T-helper 1 cell (primary cell): ENCODE measurements around the gene CTBP2.
"Not testable (repeated sequence)": the region's sequence is repeated elsewhere in the genome, so short reads cannot be mapped to it uniquely, and the experiment has no call there.

ENCODE experiments used
- DNase-seq, 5 donors: peaks; one replicate each; pipeline ENCODE4 v3.0.0-alpha.2; 2012 to 2020

The CTBP2 gene

GRCh38 chr10:124991835-124992234 is 168.5 kb downstream of the CTBP2 start:
- no peak for DNase-seq

DNA sequence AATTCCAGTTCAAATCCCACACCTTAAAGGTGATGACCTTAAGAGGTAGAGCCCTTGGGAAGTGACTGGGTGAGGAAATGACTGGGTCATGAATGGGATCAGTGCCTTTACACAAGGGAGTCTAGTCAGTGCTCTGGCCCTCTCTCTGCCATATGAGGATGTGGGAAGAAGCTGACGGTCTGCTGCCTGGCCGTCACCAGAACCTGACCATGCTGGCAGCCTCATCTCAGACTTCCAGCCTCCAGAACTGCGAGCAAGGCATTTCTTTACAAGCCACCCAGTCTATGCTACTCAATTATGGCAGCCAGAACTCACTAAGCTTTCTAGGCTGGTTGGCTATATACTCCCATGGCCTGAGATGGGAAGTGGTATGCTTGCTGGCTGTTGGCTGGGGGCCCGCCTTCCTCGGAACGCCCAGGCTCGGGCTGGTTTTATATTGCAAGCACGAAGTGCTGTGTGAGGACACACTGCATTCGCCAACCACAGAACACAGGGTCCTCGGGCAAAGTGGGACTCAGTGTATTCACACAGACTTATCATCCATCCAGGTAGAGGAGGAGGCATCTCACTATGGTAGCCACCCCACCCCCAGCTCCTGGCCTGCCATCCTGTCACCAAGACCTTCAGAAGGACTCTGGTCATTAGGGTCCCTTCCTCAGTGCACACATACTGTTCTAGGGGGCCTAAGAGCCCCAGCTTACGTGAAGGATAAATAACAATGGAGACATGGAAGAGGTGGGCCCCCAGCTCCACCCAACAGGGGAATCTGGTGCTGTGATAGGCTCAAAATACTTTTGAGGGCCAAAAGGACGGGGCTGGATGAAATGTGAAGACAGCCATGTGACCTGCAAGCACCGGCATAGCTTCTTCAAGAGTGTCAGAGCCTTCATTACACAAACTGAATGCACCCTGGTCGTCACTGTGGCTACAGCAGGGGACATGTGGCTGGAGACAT is 169.4 kb downstream of the CTBP2 start:
- DNase-seq: no peak

DNA sequence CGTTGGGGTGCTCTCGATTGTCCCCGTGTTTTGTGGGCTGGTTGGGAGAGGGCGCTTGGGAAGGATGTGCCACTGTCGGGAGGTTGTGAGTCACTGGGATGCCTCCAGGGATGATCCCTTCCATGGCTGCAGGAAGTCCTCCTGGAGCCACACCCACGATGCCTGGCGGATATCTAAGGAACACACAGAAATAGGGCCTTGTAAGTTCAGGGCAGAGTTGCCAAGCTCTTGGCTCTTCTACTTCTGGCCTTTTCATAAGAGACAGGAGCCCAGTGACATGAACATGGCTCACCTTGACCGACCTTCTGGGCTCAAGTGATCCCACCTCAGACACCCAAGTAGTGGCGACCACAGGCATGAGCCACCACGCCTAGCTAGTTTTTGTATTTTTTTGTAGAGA is 170.8 kb downstream of the CTBP2 start:
- DNase-seq: no peak

DNA sequence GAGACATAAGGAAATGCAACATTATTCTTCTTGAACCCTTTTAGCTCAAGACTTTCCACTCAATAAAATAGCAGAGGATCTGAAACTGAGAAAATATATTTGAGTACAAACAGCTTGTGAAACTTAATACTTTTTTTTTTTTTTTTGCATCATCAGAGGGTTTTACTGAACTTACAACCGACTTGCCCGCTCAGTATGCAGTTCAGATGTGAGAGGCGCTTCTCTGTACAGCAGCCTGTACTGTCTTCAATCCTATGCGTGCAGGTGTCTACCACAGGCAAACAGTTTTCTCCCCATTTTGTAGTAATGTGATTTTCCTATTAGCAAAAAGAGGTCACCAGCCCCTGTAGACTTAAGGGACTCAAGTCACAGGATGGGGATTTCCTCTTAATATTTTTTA is 171.6 kb downstream of the CTBP2 start:
- DNase-seq: not testable (repeated sequence)

DNA sequence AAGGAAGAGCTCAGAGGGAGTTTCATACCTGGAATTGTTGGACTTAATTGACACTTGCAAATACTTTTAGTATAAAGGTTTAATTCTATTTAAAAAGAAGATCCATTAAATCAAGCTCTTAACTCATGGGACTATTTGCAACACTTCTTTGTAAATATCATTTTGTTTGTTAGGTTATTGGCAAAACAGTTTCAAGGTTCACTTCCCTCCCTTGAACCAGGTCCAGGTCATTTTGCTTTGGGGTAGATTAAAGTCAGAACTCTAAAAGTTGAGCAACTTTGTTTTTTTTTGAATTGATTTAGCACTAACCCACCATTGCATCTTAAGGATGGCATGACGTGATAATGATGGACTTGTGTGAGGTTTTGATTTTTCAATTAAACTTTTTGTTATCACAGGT is 172.6 kb downstream of the CTBP2 start:
- no peak for DNase-seq

GRCh38 chr10:124985162-124985561 is 175.2 kb downstream of the CTBP2 start:
- no peak for DNase-seq

- DNase-seq: no peak
Measured at GRCh38 chr10:124984376-124984775, 176.0 kb downstream of the CTBP2 start.

DNA sequence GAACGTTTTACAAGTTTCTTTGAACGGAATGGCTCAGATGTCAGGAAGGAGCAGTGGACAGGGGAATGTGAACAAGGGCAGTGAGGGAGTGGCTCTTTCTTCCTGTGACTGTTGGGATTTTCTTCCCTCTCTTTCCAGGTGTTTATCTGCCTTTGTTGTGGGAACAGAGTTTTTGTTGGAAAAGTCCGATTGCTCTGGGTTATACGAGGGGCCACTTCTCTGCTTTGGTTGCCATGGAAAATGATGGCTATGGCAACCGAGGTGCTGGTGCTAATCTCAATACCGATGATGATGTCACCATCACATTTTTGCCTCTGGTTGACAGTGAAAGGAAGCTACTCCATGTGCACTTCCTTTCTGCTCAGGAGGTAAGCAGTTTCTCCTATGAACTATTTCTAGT is 177.0 kb downstream of the CTBP2 start:
- DNase-seq: no peak

DNA sequence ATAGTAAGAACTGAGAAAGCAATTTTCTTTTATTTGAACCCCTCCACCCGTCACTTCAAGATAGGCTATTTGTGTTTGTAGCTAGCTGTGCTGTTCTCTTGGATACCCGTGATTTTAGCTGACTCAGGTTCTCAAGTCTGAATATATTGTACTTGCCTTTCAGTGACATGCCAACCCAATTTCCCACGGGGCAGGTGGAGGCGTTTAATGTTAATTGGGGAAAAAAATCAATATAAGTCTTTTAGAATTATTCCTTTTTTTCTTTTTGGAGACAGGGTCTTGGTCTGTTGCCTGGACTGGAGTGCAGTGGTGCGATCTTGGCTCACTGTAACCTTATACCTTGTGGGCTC is 182.0 kb downstream of the CTBP2 start:
- DNase-seq: no peak

GRCh38 chr10:124977648-124978375 is 182.6 kb downstream of the CTBP2 start:
- no peak for DNase-seq

DNA sequence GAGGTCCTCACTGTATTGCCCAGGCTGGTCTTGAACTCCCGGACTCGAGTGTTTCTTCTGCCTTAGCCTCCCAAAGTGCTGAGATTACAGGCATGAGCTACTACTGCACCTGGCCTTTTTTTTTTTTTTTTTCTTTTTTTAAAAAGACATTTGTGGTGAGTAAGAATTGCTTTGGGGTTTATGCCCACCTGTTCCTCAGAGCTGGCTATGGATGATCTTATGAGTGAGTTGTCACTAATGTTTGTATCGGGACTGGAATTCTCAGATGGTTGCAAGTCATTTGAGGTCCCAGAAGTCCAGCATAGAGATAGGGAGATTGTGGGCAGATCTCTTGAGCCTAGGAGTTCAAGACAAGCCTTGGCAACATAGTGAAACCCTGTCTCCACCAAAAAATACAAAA is 183.2 kb downstream of the CTBP2 start:
- no peak for DNase-seq

GRCh38 chr10:124975977-124976514 is 184.3 kb downstream of the CTBP2 start:
- peak in 1 of 5 donors; percentile 32 for DNase-seq

GRCh38 chr10:124974131-124974530 is 186.2 kb downstream of the CTBP2 start:
- no peak for DNase-seq

- DNase-seq: no peak
Measured at GRCh38 chr10:124972637-124973036, 187.7 kb downstream of the CTBP2 start.

GRCh38 chr10:124971276-124971675 is 189.1 kb downstream of the CTBP2 start:
- DNase-seq: no peak

- no peak for DNase-seq
Measured at GRCh38 chr10:124967255-124967654, 193.1 kb downstream of the CTBP2 start.

- DNase-seq: no peak
Measured at GRCh38 chr10:124966008-124966407, 194.4 kb downstream of the CTBP2 start.

DNA sequence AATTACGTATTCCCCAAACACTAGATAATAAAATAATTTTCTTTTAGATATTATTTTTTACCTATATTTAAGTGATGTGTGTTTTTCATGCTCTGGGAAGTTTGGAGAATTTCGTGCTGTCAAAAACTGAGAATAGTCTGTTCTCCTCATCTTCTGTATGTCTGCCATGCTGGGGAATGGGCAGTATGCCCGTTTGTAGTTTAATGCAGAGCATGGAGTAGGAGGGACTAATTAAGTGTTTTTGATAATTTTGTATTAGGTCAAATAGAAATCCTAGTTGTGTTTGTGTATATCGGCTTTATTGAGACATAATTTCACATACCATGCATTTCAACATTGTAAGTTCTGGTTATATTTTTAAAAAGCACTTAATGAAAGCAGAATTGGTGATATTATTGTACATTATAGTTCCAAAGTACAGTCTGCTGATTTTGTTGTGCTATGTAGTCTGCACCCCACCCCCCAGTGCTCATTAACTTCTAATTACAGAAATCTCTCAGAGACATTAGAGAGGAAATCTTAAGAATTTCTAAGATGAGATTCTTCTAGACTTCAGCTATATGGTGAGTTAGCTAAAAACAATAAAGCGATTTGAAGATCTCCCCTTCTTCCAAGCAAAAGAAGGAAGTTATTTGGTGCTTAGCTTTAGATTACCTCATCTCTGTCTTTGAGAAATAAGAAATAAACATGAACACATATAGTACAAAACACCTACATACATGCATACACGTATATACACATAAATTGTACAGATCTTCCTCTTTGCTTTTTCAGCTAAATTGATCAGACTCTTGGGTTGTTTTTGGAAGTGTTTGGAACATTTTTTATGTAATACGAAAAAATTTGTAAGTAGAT is 196.3 kb downstream of the CTBP2 start:
- no peak for DNase-seq

DNA sequence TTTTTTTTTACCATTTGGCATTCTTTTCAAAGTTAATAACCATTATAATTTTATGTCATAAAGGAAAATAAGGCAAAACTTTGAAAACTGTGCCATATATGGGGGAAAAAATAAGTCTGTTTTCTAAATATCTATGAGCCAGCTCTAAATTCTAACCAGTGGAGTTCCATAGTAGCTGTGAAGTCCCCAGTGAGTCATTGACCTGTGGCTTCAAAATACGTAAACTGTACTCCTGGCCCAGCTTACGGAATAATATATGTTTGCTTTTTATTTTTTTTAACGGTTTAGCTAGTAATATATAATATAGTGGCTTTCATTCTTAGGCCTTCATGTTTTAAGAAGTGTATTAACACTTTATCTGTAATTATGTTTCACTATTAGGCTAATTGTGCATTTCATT is 197.9 kb downstream of the CTBP2 start:
- no peak for DNase-seq

- no peak for DNase-seq
Measured at GRCh38 chr10:124961248-124961570, 199.2 kb downstream of the CTBP2 start.

- DNase-seq: no peak
Measured at GRCh38 chr10:124959564-124959963, 200.8 kb downstream of the CTBP2 start.

GRCh38 chr10:124957404-124957947 is 202.9 kb downstream of the CTBP2 start:
- DNase-seq: no peak

DNA sequence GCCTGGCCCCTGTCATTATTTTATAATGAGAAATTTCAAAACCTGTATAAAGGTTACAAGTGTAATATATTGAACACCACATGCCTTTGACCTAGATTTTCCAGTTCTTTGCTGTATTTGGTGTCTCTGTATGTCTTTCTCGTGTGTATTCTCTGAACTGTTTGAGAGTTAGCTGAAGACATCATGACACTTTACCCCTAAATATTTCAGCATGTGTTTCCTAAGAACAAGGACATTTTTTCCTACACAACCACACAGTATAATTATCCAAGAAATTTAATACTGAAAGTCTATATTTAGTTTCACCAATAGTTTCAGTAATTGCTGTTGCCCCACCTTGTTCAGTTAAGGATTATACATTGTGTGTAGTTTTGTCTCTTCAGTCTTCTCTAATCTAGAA is 203.6 kb downstream of the CTBP2 start:
- DNase-seq: no peak
